ENCODE results near the gene GTF2H4.

GRCh38 chr6:30935018-30935417 lies 27.0 kb downstream of the GTF2H4 start:
- TF ChIP-seq RAD21 (IDR thresholded peaks at IDR 0.05) (no peak), GABPA (IDR thresholded peaks at IDR 0.05 in 1 of 2, conservative IDR thresholded peaks at IDR 0.05 in 1 of 2) (no peak), CTCF (IDR thresholded peaks at IDR 0.05; ENCODE audit: low read depth, low read length, missing input control) (no peak), TAF1 (conservative IDR thresholded peaks at IDR 0.05) (no peak), MAX (IDR thresholded peaks at IDR 0.05) (no peak), EGR1 (IDR thresholded peaks at IDR 0.05; ENCODE audit: low read depth in 2 of 2) (no peak), YY1 (IDR thresholded peaks at IDR 0.05) (no peak), ZBTB33 (IDR thresholded peaks at IDR 0.05) (no peak)
